GM21825 (cell line): ENCODE results near the gene GAB3.
A peak's percentile ranks its signal among the peaks of the same experiment; 100 is the strongest.
"Not testable (repeated sequence)": the region's sequence is repeated elsewhere in the genome, so short reads cannot be mapped to it uniquely, and the experiment has no call there.

ENCODE experiments used
- ATAC-seq: cut with Tn5 transposase; IDR thresholded peaks from one replicate; pipeline ENCODE4 v1.9.1; 2021; ENCODE audit warnings: mild to moderate bottlenecking, moderate library complexity; ENCODE audit not compliant: unreplicated experiment

GAB3 gene

GRCh38 chrX:154724993-154725756 is 25.7 kb downstream of the GAB3 start:
- ATAC-seq: no peak

GRCh38 chrX:154721155-154721554 is 29.7 kb downstream of the GAB3 start:
- no peak for ATAC-seq

- ATAC-seq: no peak
Observed at GRCh38 chrX:154720067-154720466, 30.8 kb downstream of the GAB3 start.

- ATAC-seq: no peak
Observed at GRCh38 chrX:154719132-154719675, 31.7 kb downstream of the GAB3 start.

GRCh38 chrX:154718616-154719015 is 32.3 kb downstream of the GAB3 start:
- no peak for ATAC-seq

GRCh38 chrX:154717824-154718223 is 33.1 kb downstream of the GAB3 start:
- ATAC-seq: no peak

GRCh38 chrX:154715825-154716224 is 35.1 kb downstream of the GAB3 start:
- no peak for ATAC-seq

- no peak for ATAC-seq
Observed at GRCh38 chrX:154714925-154715324, 36.0 kb downstream of the GAB3 start.

GRCh38 chrX:154712781-154713740 is 37.8 kb downstream of the GAB3 start:
- ATAC-seq: peak; percentile 79

- ATAC-seq: no peak
Observed at GRCh38 chrX:154711264-154711663, 39.6 kb downstream of the GAB3 start.

GRCh38 chrX:154710309-154710708 is 40.6 kb downstream of the GAB3 start:
- no peak for ATAC-seq

GRCh38 chrX:154698630-154699248 is 52.1 kb downstream of the GAB3 start:
- ATAC-seq: no peak

GRCh38 chrX:154696676-154697045 is 54.2 kb downstream of the GAB3 start:
- no peak for ATAC-seq

- ATAC-seq: no peak
Observed at GRCh38 chrX:154695911-154696675, 54.8 kb downstream of the GAB3 start.

- no peak for ATAC-seq
Observed at GRCh38 chrX:154693394-154693793, 57.5 kb downstream of the GAB3 start.

- not testable (repeated sequence) for ATAC-seq
Observed at GRCh38 chrX:154690438-154690837, 60.4 kb downstream of the GAB3 start.

GRCh38 chrX:154672084-154672483 is 78.8 kb downstream of the GAB3 start:
- not testable (repeated sequence) for ATAC-seq

- ATAC-seq: not testable (repeated sequence)
Observed at GRCh38 chrX:154670848-154671247, 80.0 kb downstream of the GAB3 start.

GRCh38 chrX:154661899-154662298 is 89.0 kb downstream of the GAB3 start:
- ATAC-seq: no peak

- no peak for ATAC-seq
Observed at GRCh38 chrX:154661170-154661569, 89.7 kb downstream of the GAB3 start.
